DMS53 treated with DMSO at 0.1 percent for 48 hours (cell line): ENCODE results near the gene CTSZ.
"Not testable (repeated sequence)": the region's sequence is repeated elsewhere in the genome, so short reads cannot be mapped to it uniquely, and the experiment has no call there.

ENCODE experiments used
- DNase-seq: peaks from one replicate; lab custom pipeline; 2025; ENCODE audit not compliant: unreplicated experiment; lab: John Stamatoyannopoulos, UW

CTSZ gene

DNA sequence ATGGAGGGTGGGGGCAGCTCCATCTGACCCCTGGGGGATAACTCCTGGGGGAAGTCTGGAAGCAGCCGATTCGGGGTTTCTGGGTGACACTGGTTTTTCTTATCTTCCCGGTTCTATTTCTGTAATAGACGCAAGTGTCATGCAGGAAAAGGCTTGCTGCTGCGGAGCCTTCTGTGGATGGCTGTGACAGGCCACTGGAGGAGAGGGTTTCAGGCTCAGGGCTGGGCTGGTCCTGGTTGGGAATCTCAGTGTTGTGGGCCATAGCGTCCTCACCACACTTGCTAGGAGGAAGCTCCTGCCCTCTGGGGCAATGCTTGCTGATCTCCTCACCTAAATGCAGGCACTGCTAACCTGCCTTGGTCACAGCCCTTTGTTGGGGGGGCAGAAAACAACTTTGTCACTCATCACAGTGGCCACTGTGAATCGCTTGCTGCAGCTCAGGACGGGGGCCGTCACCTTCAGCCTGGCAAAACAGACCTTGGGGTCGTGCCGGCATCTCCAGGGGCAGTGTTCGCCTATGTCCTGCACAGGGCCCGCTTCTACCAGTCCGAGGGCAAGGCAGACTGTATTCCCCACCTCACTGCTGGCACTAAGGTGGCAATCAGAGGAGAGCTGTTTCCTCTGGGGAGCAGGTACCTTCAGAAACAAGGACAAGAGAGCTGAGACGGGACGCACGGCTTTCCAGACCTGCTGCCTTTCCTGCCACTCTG lies 7.8 kb upstream of the CTSZ start:
- no peak for DNase-seq

DNA sequence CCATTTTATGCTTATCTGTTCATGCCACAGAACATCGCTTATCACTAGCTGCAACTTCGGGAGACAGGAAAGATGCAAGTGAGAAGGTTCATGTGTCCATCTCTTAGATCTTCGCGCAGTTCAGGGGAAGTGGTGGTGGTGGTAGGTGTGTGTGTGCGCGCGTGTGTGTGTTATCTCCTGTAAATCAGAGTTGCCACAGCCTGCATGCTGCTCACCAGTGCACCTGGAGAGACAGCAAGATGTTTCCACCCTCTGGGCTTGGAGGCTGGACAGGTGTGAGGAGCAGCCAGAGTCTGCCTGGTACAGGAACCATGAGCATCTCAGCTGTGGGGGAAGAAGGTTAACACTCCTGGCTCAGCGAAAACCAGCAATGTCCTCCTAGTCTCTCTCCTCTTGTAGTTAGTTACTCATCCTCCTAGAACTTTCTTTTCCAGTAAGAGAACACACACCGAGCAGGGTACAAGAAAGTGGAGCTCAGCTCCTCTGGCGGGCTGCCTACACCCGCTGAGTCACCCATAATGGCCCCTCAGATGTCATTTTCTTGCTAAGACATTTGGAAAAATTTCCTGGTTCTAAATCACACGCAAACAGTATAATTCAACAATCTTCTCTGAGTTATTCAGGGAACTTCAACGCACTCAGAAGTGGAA lies 7.0 kb upstream of the CTSZ start:
- no peak for DNase-seq

DNA sequence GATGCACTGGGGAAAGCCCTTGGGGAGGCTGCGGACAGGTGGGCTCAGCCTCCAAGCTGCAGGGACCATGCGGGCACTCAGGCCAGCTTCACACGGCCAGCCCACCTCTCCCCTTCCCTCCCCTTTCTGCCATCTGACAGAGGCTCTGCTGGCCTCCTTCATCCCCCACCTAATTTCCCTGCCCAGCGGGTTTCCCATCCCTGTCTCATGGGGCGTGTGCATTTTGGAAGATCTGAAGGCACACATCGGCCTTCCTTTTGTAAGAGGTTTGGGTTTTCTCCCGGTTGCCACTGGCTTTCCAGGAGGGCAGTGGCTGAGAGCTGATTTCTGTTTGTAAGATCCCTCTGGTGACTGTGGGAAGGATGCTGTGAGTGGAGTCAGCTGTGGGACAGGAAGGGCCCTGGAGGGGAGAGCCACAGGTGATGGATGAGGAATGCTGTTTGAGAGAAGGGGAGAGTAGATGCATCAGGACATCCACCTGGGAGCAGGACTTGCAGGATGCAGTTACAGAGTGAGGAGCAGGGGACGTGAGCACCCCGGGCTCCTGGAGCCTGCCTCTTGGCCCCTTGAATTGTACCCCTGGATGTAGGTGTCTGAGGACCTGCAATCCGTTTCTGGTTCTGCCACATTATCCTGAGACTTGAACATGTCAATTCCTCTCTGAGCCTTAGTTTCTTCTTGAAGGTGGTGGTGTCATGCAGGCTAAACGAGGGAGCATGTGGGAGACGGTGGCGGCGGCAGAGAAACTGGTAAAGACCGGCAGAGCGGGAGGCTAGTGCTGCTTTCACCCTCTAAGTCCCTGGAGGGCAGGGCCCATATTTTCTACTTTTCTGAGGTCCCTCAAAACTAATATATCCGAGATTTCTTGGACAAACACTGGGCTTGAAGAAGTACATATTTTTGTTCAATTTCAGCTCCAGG lies 6.2 kb upstream of the CTSZ start:
- no peak for DNase-seq

DNA sequence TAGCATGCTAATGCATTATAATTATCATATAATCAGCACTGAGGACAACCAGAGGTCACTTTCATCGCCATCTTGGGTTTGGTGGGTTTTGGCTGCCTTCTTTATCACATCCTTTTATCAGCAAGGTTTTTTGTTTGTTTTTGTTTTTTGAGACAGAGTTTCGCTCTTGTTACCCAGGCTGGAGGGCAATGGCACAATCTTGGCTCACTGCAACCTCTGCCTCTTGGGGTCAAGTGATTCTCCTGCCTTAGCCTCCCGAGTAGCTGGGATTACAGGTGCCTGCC lies 4.8 kb upstream of the CTSZ start:
- not testable (repeated sequence) for DNase-seq

DNA sequence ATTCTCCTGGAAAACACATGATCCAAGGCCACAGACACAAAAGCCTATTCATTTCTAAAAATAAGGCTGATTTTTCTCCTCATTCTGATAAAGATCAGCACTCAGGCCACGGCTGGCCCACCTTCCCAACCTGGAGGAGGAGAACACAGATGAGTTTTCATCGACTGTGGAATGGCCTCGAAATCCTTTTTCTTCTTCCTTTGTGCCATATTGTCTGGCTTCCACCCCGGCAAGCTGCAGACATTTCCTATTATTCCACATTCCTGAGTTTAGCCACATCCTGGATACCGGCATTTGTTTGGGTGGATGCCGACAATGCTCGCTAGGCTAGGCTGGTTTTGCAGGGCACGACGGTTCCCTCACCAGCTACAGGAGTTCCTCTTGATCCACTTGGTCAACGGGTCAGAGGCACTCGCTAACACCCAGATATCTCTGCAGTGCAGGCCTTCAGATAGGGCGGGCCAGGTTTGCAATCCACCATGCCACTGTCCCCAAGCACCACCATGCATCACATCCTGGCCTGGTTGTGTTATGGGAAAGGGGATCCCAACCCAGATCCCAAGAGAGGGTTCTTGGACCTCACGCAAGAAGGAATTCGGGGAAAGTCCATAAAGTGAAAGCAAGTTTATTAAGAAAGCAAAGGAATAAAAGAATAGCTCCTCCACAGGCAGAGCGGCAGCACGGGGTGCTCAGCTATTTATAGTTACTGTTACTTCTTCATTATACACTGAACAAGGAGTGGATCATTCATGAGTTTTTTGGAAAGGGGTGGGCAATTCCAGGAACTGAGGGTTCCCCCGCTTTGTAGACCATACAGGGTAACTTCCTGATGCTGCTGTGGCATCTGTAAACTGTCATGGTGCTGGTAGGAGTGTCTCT lies 4.2 kb upstream of the CTSZ start:
- no peak for DNase-seq

DNA sequence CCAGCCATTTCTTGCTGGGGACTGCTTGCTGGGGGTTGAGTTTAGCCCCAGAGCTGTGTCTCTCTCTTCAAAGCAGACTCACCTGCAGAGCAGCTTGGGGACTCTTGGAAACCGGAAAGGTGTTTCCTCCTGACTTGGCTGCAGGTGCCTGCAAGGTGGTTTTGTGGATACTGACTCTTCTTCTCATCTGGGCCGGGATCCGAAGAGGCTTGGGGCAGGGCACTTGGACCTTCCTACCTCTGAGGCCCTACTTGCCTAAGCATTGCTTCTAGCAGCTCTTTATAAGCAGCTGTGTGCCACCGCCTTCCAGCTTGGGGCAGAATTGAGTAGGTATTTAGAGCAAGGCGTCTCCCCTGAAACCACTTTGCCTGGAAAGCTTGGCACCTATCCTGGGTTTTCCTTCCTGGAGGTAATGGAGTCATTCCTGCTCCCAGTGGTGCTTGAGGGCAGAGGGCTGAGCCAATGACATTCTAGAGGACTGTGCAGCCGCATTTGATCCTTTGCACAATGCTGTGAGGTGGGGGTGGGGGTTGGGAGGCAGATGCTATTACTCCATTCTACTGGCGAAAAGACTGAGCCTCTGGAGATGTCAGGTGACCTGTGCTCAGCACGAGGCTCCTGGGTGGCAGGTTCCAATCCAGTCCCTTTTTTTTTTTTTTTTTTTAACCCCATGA lies 3.4 kb upstream of the CTSZ start:
- DNase-seq: no peak

DNA sequence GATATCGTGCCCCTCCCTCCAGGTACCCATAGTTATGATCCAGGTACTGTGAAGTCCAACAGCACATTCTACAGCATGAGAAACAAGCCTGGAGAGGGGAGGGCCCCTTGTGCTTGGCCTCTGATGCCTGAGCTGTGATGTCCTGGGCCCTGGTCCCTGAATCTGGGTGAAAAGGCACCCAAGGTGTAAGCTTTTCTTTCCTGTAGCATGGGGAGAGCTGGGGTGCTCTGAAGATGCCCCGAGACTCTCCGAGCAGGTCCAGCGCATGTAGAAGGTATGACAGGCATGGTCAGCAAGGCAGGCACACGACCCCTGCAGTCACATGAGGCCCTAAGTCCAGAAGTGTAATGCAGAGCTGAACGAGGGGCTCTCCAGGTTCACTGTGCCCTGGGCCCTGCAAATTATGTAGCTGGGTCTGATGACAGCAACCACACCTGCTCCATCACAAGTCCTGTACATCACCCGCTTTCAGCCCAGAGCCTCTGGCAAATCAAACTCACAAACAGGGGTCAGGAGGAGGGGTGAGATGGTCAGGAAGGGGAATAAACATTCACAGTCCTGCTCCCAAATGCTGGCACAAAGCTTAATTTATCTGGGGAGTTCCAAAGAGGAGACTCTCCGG lies 1.8 kb upstream of the CTSZ start:
- no peak for DNase-seq

DNA sequence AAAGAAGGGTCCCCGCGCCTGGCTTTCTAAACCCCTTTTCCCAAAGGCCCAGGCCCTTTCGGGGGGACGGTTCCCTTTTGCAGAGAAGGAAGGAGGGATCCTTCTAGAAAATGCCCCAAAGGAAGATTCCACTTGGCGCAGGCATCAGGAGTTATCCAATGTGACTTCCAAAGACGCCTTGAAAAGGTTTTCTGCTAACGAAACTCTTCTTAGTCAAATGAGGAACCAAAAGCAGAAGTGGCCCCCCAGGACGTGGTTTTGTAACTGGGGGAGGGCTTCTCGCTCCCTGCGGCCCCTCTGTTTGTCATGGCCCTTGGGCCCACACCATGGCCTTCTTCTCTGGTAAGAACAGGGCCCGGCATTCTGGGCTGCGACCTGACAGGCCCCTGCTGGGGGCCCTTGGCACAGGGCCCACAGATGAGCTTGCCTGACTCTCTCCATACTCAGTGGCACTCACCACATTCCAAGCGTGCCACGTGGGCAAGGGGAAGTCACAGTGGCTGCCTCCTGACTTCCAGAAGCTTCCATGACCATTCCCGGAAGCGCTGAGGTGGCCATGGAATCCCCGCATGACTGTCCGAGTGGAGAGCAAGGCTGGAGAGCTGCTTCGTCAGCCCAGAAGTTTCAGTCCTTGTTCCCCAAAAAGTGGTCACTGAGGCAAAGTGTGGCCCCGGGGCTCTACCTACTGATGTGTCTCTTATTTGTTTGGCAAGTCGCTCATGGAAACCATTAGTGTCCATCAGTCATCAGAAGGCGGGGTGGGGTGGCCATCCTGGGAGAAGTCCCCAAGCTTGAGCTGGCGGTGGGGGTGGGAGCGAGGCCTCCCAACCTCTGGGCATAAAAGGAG lies 834 bp upstream of the CTSZ start:
- no peak for DNase-seq

DNA sequence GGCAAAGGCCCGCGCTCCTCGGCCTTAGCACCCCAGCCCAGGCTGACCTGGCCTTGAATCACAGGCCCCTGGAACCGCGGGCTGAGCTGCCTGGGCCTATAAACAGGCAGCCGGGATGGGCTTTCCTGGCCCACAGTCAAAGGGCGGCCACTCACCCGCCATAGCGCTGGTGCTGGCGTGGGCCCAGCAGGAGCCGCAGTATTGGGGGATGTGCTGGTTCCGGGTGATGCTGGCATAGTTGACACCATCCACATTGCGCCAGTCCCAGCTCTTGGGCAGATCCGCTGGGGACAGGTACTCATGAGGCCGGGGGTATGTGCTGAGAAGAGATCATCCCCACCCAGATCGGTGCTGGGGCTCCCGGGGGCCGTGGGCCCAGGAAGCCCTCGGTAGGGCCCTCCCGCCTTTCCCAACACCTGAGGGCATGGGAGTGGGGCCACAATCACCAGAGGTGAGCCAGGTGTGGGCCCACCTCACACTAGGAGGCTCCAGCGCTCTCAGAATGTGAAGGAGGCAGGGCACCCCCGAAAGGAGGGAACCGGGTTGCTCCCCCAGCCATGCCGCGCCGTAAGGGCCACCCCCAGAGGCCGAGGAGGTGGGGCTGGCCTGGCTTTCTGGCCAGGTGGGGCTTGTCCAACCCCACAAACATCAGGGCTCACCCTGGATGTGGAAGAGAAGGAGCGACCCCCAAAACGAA lies 739 bp downstream of the CTSZ start:
- no peak for DNase-seq

DNA sequence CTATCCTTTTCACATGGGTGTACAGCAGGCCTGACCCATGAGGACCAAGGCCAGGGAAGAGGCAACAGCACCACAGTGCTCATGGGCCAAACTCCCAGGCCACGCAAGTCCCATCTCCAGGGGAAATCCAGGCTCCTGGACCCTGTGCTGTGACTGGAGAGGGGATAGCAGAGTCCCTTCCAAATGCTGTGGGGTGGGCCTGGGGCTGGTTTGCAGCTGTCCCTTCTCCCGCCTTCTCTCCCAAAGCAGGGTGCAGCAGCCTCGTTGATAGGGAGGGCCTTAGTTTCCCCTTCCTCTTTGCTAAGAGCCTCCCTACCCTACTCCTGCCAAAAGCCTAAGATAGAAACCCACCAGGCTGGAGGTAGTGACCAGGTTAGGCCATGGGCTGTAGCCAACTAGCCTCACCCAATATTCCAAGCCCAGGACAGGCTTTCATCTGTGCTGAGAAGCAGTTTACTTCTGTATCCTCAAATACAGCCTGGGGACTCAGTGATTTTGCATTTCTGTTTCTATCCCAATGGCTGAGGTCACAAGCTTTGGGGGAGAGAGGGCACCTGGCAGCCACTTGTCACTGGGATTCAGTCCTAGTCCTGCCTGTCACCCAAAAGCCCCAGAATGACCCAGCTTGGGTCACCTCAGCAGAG lies 1.4 kb downstream of the CTSZ start:
- DNase-seq: no peak

DNA sequence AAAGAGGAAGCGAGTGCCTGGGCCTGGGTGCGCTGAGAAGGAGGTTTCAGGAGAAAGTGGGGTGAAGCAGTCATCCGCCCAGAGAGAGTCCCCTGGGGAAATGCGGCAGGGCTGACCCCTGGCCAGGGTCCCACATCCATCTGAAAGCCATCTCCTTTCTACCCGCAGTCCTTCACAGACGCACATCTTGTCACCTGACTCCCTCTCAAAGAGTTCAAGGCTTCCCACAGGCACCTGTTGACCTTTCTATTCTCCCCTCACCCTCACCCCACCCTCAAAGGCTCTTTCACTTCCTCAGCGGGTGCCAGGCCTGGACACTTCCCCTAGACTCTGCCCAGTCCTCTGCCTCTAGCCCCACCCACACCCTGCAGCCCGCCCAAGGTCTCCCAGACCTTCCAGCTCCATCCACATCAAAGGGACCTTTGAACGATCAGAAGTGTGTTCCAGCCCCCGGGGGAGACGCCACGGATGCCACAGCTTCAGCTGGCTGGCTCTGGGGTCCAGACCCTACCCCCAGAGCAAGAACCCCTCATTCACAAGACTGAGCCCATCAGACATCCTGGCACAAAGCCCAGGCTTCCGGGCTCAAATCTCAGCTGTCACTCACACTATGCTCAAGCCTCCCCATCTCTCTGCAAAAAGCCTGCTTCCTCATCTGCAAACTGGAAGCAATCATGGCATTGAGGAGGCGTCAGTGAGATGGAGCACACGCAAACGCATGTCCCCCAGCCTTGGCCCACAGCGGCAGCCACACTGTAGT lies 2.1 kb downstream of the CTSZ start:
- no peak for DNase-seq

DNA sequence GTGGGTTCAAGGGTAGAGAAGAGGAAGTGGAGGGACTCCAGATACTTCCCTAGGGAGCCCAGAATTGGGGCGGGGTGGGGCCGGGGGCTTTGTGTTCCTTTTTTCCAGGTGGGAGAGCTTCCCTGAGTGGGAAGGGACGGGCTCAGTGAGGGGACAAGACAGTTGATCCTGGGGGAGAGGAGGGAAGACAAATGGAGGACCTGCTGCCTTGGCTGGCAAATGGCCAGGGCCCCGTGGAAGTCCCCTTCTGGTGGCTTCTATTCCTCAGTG lies 2.6 kb downstream of the CTSZ start:
- no peak for DNase-seq

DNA sequence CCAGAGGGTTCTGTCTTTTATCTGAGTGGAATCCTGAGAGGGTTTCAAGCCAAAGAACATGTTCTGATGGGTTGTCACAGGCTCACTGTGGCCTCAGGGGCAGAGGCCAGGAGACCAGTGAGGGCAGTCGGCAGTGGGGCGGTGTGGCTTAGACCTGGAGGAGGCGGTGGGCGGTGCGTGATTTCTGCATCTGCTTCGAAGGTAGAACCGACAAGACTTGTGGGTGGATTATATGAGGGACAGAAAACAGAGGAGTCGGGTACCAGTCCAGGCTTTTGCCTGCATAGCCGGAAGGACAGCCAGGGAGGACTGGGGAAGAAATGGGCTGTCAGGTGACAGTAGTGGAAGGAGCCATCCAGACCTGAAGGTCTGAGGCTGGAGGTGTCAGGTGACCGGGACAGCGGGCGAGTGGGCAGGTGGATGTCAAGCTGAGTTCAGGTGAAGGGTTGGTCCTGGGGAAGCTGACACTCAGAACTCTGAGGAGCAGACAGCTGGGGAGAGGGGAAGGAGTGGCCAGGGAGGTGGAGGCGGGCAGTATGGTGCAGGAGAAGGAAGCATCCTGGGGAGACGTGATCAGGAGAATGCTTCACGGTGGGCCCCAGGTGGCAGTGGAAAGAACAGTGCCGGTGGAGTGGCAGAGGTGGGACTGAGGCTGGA lies 3.1 kb downstream of the CTSZ start:
- no peak for DNase-seq

DNA sequence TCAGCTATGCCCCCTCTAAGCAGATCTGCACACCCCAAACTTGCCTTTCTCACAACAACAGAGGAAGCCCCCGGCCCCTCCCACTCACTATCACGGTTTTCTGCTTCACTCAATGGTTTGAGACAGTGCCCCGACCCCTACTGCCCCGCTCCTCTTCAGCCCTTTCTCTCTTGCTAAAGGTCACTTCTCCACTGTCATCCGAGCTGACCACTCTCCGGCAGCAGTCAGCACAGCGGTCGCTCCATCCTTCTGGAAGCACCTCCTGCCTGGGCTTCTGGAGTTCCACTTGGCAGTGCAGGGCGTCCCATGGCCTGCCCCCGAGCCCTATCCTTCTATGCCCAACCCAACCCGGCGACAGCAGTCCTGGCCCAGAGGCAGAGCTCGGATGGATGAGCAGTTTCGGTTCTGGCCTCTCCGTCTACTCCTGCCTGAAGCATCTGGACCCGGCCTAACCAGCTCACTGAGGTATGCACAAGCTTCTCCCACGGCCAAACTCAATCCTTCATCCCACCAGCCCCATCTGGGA lies 4.1 kb downstream of the CTSZ start:
- no peak for DNase-seq

DNA sequence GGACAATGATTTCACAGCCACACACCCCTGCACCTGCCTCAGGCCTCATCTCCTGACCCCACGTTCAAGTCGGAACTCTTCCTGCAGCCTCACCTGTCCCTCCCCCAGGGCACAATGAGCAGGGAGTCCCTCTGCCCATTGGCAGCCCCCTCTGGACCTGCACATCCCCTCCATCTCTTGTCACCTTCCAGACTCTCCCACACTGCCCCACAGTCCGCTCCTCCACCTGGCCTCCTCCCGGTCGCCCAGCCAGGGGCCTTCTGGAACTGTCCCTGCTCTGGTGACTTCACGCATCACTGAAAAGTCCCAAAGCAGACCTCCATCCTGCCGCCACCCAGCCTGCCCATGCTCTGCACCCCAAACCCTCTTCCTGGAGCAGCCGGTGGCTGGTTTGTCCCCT lies 4.7 kb downstream of the CTSZ start:
- no peak for DNase-seq

DNA sequence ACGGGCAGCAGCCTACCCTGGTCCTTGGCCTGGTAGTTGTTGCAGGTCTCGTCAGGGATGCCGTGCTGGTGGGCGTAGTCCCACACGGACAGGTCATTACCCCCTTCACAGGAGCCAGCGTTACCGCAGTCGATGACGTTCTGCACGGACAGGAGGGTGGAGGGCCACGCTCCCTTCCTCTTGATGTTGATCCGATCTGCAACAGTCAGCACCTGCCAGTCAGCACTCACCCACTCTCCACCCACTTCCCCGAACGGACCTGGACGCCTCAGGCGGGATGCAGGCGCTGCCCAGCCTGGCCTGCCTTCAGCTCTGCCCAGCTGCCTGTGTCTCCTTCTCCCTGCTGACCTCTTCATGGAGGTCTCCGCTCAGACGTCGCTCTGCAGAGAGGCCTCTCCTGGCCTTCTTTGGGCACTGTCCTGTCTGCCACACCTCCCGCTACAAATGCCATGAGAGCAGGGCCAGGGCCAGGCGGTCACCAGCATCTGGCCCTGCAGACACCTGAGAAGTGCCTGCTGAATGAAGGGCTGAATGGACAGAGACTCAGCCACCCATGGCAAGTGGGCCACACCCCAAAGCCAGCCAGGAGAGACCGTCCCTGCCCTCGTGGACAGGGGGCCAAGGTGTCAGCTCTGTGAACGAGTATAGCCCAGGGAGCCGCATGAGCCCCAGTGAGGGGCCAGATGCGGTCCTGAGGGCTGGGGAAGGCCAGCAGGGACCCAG lies 5.4 kb downstream of the CTSZ start:
- no peak for DNase-seq
